ENCODE data around the gene FAM209A.
"Not testable (repeated sequence)": the region's sequence is repeated elsewhere in the genome, so short reads cannot be mapped to it uniquely, and the experiment has no call there.

The FAM209A gene

GRCh38 chr20:56554869-56555268 is 30.3 kb downstream of the FAM209A start:
- no peaks in the 10 kb centered on the region for H3K36me3 Mint-ChIP-seq (ENCODE audit: insufficient read depth)
- no peak overlapping the region for H3K4me3 Mint-ChIP-seq
- H3K27me3 Mint-ChIP-seq: peaks cover 5 to 25% of the 10 kb centered on the region in 2 donors
- no peak overlapping the region for H3K27ac Mint-ChIP-seq
- ATAC-seq (replicated peaks) (no peak), DNase-seq (no peak)
- H3K4me1 Mint-ChIP-seq (ENCODE audit: low read depth in 2 of 2): no peaks in the 10 kb centered on the region
- no peaks in the 10 kb centered on the region for H3K9me3 Mint-ChIP-seq

DNA sequence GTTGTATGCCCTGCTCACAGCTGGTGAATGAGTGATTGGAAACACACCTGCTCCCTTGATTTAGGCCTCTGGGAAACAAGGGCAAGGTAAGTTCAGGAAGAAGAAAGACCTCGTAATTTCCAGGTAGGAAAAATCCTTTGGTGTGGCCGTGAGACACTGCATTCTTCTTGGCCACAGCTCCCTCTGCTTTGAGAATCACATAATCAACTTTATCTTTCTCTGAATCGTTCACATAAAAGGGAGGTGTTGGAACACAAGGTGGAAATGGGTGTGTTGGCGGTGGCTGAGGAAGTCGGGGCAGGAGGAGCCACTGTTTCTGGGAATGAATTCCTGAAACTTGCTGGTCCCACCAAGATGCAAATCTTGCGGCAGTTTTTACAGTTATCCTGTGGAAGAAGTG is 34.4 kb downstream of the FAM209A start:
- Mint-ChIP-seq H3K4me1 (ENCODE audit: low read depth in 2 of 2) (no peaks in the 10 kb centered on the region), H3K4me3 (no peak overlapping the region), H3K36me3 (ENCODE audit: insufficient read depth) (no peaks in the 10 kb centered on the region), H3K27ac (no peak overlapping the region), H3K9me3 (no peaks in the 10 kb centered on the region), H3K27me3 (peaks cover 5 to 15% of the 10 kb centered on the region in 2 donors)
- DNase-seq: no peak
- no peak for ATAC-seq (replicated peaks)

- DNase-seq; H3K4me1 Mint-ChIP-seq (ENCODE audit: low read depth in 2 of 2); ATAC-seq (replicated peaks); H3K27me3 Mint-ChIP-seq; H3K4me3 Mint-ChIP-seq; H3K9me3 Mint-ChIP-seq; H3K36me3 Mint-ChIP-seq (ENCODE audit: insufficient read depth): not testable (repeated sequence)
- peak overlapping the region in 1 of 2 donors; percentile 76 for H3K27ac Mint-ChIP-seq
These were observed 40.0 kb downstream of the FAM209A start for GRCh38 chr20:56564526-56564925.

- Mint-ChIP-seq H3K4me1 (ENCODE audit: low read depth in 2 of 2) (no peaks in the 10 kb centered on the region), H3K36me3 (ENCODE audit: insufficient read depth) (no peaks in the 10 kb centered on the region), H3K4me3 (no peak overlapping the region), H3K27ac (peak overlapping the region in 1 of 2 donors; percentile 77), H3K27me3 (peaks cover 0 to 9% of the 10 kb centered on the region in 2 donors), H3K9me3 (no peaks in the 10 kb centered on the region)
- ATAC-seq (replicated peaks): no peak
- DNase-seq: no peak
These were observed 41.0 kb downstream of the FAM209A start for GRCh38 chr20:56565511-56565910.

DNA sequence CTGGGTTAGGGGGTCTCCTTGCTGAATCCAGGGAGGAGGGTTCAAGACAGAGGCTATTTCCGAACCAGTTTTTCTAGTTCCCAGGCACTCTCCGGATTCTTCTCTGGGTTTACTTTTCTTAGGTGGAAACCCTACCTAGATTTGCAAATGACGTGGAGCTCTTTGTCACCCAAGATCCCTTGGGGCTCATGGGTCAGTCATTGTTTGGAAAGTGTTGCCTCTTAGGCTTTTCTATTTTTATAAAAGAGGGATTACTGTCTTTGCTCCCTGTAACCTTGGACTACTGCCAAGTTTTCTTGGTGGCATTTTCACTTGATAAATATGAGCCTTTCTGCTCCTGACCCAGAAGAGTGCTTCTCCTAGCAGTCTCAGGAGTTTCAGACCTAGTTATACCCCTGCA is 42.1 kb downstream of the FAM209A start:
- ATAC-seq (replicated peaks): no peak
- no peak overlapping the region for H3K4me3 Mint-ChIP-seq
- no peak overlapping the region for H3K27ac Mint-ChIP-seq
- no peaks in the 10 kb centered on the region for H3K9me3 Mint-ChIP-seq
- H3K27me3 Mint-ChIP-seq: peaks cover 9 to 21% of the 10 kb centered on the region in 2 donors
- H3K4me1 Mint-ChIP-seq (ENCODE audit: low read depth in 2 of 2): no peaks in the 10 kb centered on the region
- no peak for DNase-seq
- H3K36me3 Mint-ChIP-seq (ENCODE audit: insufficient read depth): no peaks in the 10 kb centered on the region

GRCh38 chr20:56570832-56571231 is 46.3 kb downstream of the FAM209A start:
- H3K27me3 Mint-ChIP-seq: peaks cover 31 to 50% of the 10 kb centered on the region in 2 donors
- H3K4me3 Mint-ChIP-seq: no peak overlapping the region
- no peaks in the 10 kb centered on the region for H3K9me3 Mint-ChIP-seq
- H3K4me1 Mint-ChIP-seq (ENCODE audit: low read depth in 2 of 2): no peaks in the 10 kb centered on the region
- H3K27ac Mint-ChIP-seq: no peak overlapping the region
- DNase-seq (no peak), ATAC-seq (replicated peaks) (no peak)
- H3K36me3 Mint-ChIP-seq (ENCODE audit: insufficient read depth): no peaks in the 10 kb centered on the region

- DNase-seq (no peak), ATAC-seq (replicated peaks) (no peak)
- H3K27me3 Mint-ChIP-seq: peaks cover 37 to 59% of the 10 kb centered on the region in 2 donors
- no peaks in the 10 kb centered on the region for H3K36me3 Mint-ChIP-seq (ENCODE audit: insufficient read depth)
- no peaks in the 10 kb centered on the region for H3K4me1 Mint-ChIP-seq (ENCODE audit: low read depth in 2 of 2)
- no peaks in the 10 kb centered on the region for H3K9me3 Mint-ChIP-seq
- H3K27ac Mint-ChIP-seq: no peak overlapping the region
- no peak overlapping the region for H3K4me3 Mint-ChIP-seq
These were observed 47.6 kb downstream of the FAM209A start for GRCh38 chr20:56572172-56572571.

GRCh38 chr20:56573986-56574385 is 49.4 kb downstream of the FAM209A start:
- no peak overlapping the region for H3K27ac Mint-ChIP-seq
- H3K27me3 Mint-ChIP-seq: peaks cover 39 to 59% of the 10 kb centered on the region in 2 donors
- H3K36me3 Mint-ChIP-seq (ENCODE audit: insufficient read depth): no peaks in the 10 kb centered on the region
- ATAC-seq (replicated peaks): no peak
- no peak for DNase-seq
- no peak overlapping the region for H3K4me3 Mint-ChIP-seq
- H3K4me1 Mint-ChIP-seq (ENCODE audit: low read depth in 2 of 2): no peaks in the 10 kb centered on the region
- H3K9me3 Mint-ChIP-seq: no peaks in the 10 kb centered on the region

DNA sequence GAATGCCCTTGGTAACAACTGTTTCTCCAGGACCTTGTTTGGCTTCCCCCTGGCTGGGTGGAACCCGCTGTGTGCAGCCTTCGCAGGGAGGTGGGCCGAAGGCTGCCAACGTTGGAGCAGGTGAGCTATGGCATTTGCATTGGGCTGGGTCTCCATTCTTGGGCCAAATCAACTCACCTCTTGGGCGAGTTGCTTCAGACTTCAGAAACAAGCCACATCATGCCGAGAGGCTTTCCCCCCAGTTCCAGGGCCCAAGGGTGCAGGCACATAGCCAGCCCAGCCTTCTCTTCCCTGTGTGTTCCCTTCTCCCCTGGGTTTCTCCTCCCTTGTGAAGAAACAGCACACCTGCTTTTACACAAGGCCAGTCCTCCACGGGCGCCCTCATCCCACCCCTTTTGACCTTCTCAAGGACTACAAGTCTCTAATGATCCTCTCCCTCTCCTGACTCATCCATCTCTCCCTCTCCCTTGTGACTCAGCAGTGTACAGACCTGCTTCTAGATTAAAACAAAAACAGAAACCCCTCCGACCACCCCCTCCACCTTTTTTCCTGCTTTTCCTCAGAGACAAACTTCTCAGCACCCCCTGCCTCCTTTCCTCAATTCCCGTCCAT is 50.1 kb downstream of the FAM209A start:
- H3K4me1 Mint-ChIP-seq (ENCODE audit: low read depth in 2 of 2): no peaks in the 10 kb centered on the region
- ATAC-seq (replicated peaks) (no peak), DNase-seq (no peak)
- H3K27me3 Mint-ChIP-seq: peaks cover 45 to 64% of the 10 kb centered on the region in 2 donors
- no peak overlapping the region for H3K4me3 Mint-ChIP-seq
- no peaks in the 10 kb centered on the region for H3K9me3 Mint-ChIP-seq
- no peak overlapping the region for H3K27ac Mint-ChIP-seq
- no peaks in the 10 kb centered on the region for H3K36me3 Mint-ChIP-seq (ENCODE audit: insufficient read depth)

DNA sequence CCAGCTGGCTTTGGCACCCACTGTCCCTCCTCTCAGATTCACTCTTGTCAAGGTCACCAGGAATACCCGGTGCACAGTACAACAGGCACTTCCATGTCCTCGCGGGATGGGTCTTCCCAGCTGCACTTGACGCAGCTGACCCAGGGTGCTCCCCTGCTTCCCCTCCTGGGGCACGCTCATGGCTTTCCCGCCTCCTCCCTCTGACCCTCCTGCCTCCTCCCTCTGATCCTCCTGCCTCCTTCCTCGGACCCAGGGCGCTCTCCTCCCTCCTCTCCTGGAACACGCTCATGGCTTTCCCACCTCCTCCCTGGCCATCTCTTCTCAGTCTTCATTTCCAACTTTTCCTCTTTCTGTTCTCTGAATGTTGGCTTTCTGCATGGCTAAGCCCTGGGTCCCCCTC is 50.6 kb downstream of the FAM209A start:
- Mint-ChIP-seq H3K27ac (no peak overlapping the region), H3K36me3 (ENCODE audit: insufficient read depth) (no peaks in the 10 kb centered on the region), H3K4me3 (no peak overlapping the region), H3K27me3 (peaks cover 50 to 64% of the 10 kb centered on the region in 2 donors), H3K4me1 (ENCODE audit: low read depth in 2 of 2) (no peaks in the 10 kb centered on the region), H3K9me3 (no peaks in the 10 kb centered on the region)
- DNase-seq: no peak
- ATAC-seq (replicated peaks): no peak
